Measurements from ENCODE around the gene CYB561. TPM values are rescaled to one million over a fixed set of nuclear protein-coding genes. Genes with fewer than 3 reads are reported as not detected.

The CYB561 gene
- total and polyA plus RNA-seq, 9 of the 15 experiments (the other 6 are each of a cell fraction or from before 2014, with no cell fraction given) = 4.0 to 30.8 (median 17.4) TPM

- no peak for TF ChIP-seq MAX (CRISPR knock-in tag; IDR thresholded peaks at IDR 0.05)
Measured at GRCh38 chr17:63451150-63451549, 5.0 kb upstream of the CYB561 start (continued).

- POLR2A ChIA-PET = no interaction called here
- in situ Hi-C loops (cut with MboI) (no loop called here), intact Hi-C loops (cut with micrococcal nuclease) (no loop called here)
- Histone ChIP-seq H3K4me1 (replicated peaks in 1 of 2; ENCODE audit: control insufficient read depth in 2 of 2, insufficient read depth in 2 of 2, low read length in 2 of 2) (peaks cover 23 to 57% of the 10 kb centered on the region in 2 experiments), H3K27me3 (ENCODE audit: control insufficient read depth in 2 of 2, insufficient read depth in 2 of 2, low read length in 2 of 2) (no peaks in the 10 kb centered on the region), H3K79me2 (ENCODE audit: control insufficient read depth, insufficient read depth, low read length) (peaks cover 8% of the 10 kb centered on the region; the same call in 1 of the 3 replicates), H3K9me1 (ENCODE audit: control insufficient read depth, insufficient read depth, low read length) (no peaks in the 10 kb centered on the region), H3K4me3 (no peak overlapping the region), H3K36me3 (ENCODE audit: control insufficient read depth, insufficient read depth, low read length) (no peaks in the 10 kb centered on the region), H3K27ac (ENCODE audit: extremely low read depth, low read depth, low read length) (no peak overlapping the region), H2AFZ (ENCODE audit: low read depth, low read length) (peak overlapping the region; percentile 66), H3K9me3 (replicated peaks; ENCODE audit: control insufficient read depth, insufficient read depth, low read depth, low read length) (no peaks in the 10 kb centered on the region), H3K4me2 (ENCODE audit: insufficient read depth, low read length) (no peak overlapping the region), H3K9ac (ENCODE audit: insufficient read depth in 1 of 2, low read depth in 2 of 2, low read length in 2 of 2) (peak overlapping the region in 1 of 2 experiments; percentile 79; a peak in 2 of 4 replicates), H4K20me1 (replicated peaks; ENCODE audit: control insufficient read depth, insufficient read depth, low read length) (no peaks in the 10 kb centered on the region)
- no peak for ATAC-seq
- CTCF ChIA-PET (ENCODE audit: low intra/inter-chr PET ratio) = interaction anchor here (0.7 kb wide), 1 partner anchor 36 kb away, joined by 3 read pairs; no protein-coding TSS in a partner anchor
- FAIRE-seq = no peak
- WGBS (ENCODE audit: insufficient coverage, low coverage, missing lambda C conversion rate) = 26% methylated on average over 11 of the region's 11 CpGs
- BruUV-seq (replicated peaks) = no TSS peak
- no peak for DNase-seq (ENCODE audit: extremely low read depth in 1 of 4, low spot score in 3 of 4)
- TF ChIP-seq CREB1 (IDR thresholded peaks at IDR 0.05) = no peak
- 0 out of 2 replicates have a peak, but pooled peaks have one; percentile 21 for TF ChIP-seq CREB1 (CRISPR knock-in tag; IDR thresholded peaks at IDR 0.05)
- TF ChIP-seq FOXA3 (CRISPR knock-in tag; conservative IDR thresholded peaks at IDR 0.05 in 1 of 2, IDR thresholded peaks at IDR 0.05 in 1 of 2) = no peak
- TF ChIP-seq IRF2 (CRISPR knock-in tag; IDR thresholded peaks at IDR 0.05) = no peak
- no peak for TF ChIP-seq PHF8 (IDR thresholded peaks at IDR 0.05; ENCODE audit: borderline replicate concordance, low read length)
- peak; percentile 51 for TF ChIP-seq MAX (CRISPR knock-in tag; IDR thresholded peaks at IDR 0.05)
- no peak for TF ChIP-seq E4F1 (CRISPR knock-in tag; IDR thresholded peaks at IDR 0.05; ENCODE audit: borderline replicate concordance)
- no peak for TF ChIP-seq MEIS2 (IDR thresholded peaks at IDR 0.05; ENCODE audit: partially characterized antibody)
- TF ChIP-seq ZBTB33 (CRISPR knock-in tag; IDR thresholded peaks at IDR 0.05) = no peak
- no peak for TF ChIP-seq RBM25 (IDR thresholded peaks at IDR 0.05; ENCODE audit: low read depth, low read length, severe bottlenecking)
- no peak for TF ChIP-seq ZNF518B (CRISPR knock-in tag; IDR thresholded peaks at IDR 0.05)
Measured at GRCh38 chr17:63450551-63450950, 4.4 kb upstream of the CYB561 start.
